K562 (cell line): ENCODE measurements around the gene COQ4. TPM values are rescaled to one million over a fixed set of nuclear protein-coding genes. Genes with fewer than 3 reads are reported as not detected.

Experiments
- BCLAF1 ChIP-seq, 2 experiments: fragments of 450-650 bp in 1 of 2; IDR thresholded peaks; 2 replicates each; pipeline ENCODE4 v1.6.1; 2011 to 2017; ENCODE audit warnings: low read depth in 2 of 2, antibody characterized with exemption in 1 of 2, borderline replicate concordance in 1 of 2, low read length in 1 of 2, mild to moderate bottlenecking in 1 of 2, mixed read lengths in 1 of 2; ENCODE audit not compliant: control insufficient read depth in 1 of 2
- BRF1 ChIP-seq: IDR thresholded peaks from 3 replicates; pipeline ENCODE4 v1.6.1; 2011; ENCODE audit warnings: borderline replicate concordance, mild to moderate bottlenecking; ENCODE audit not compliant: insufficient read length; ENCODE audit errors: extremely low read depth
- CEBPB ChIP-seq: fragments of 450-650 bp; IDR thresholded peaks from 2 replicates; pipeline ENCODE4 v1.6.1; 2016; ENCODE audit warnings: missing genetic modification characterization, missing compliant biosample characterization
- E2F3 ChIP-seq: fragments of 250-450 bp; sonication (Bioruptor Pico); IDR thresholded peaks from 2 replicates; pipeline ENCODE4 v1.4.0; 2020; ENCODE audit warnings: mild to moderate bottlenecking
- EGR1 ChIP-seq: fragments of 450-650 bp; conservative IDR thresholded peaks from 2 replicates; pipeline ENCODE4 v1.6.1; 2017; ENCODE audit warnings: mild to moderate bottlenecking
- EHMT2 ChIP-seq: fragments of 450-650 bp; IDR thresholded peaks from 2 replicates; pipeline ENCODE4 v1.6.1; 2018; ENCODE audit warnings: antibody characterized with exemption
- FOXK2 ChIP-seq, 2 experiments: fragments of 450-650 bp; IDR thresholded peaks in 1 of 2; conservative IDR thresholded peaks in 1 of 2; 2 replicates each; pipeline ENCODE4 v1.6.1; 2016; ENCODE audit warnings: low read depth in 2 of 2, mild to moderate bottlenecking in 1 of 2
- JUN ChIP-seq, 2 experiments: sonication (generic) in 1 of 2; formaldehyde crosslinking in 1 of 2; IDR thresholded peaks; 2 replicates each; pipeline versions ENCODE4 v1.6.1 to v1.8.0; 2012 to 2022; ENCODE audit warnings: borderline replicate concordance in 2 of 2, mild to moderate bottlenecking in 2 of 2, improper control_type of control experiment in 1 of 2, low read depth in 1 of 2, low read length in 1 of 2, missing genetic modification reagents in 1 of 2
- MYBL2 ChIP-seq, 2 experiments: fragments of 450-650 bp in 1 of 2; sonication (generic) in 1 of 2; formaldehyde crosslinking in 1 of 2; IDR thresholded peaks; 2 replicates each; pipeline versions ENCODE4 v1.6.1 to v1.8.1; 2017 to 2022; ENCODE audit warnings: borderline replicate concordance in 1 of 2, inconsistent platforms in 1 of 2, low read depth in 1 of 2, mild to moderate bottlenecking in 1 of 2, missing genetic modification reagents in 1 of 2, moderate library complexity in 1 of 2
- PHF21A ChIP-seq: fragments of 450-650 bp; IDR thresholded peaks from 2 replicates; pipeline ENCODE4 v1.6.1; 2017; ENCODE audit warnings: low read depth, borderline replicate concordance
- SLC30A9 ChIP-seq: fragments of 250-450 bp; sonication (Bioruptor Pico); IDR thresholded peaks from 2 replicates; pipeline ENCODE4 v1.8.0; 2022; ENCODE audit warnings: mild to moderate bottlenecking, moderate library complexity
- STAT5A ChIP-seq: IDR thresholded peaks from 2 replicates; pipeline ENCODE4 v1.6.1; 2012; ENCODE audit warnings: low read length, inconsistent platforms, borderline replicate concordance
- XRCC5 ChIP-seq: fragments of 200-400 bp; formaldehyde crosslinking; IDR thresholded peaks from 2 replicates; pipeline ENCODE4 v1.6.1; 2017; ENCODE audit warnings: low read depth, mild to moderate bottlenecking, low read length
- ZBTB1 ChIP-seq: sonication (generic); formaldehyde crosslinking; IDR thresholded peaks from 2 replicates; pipeline ENCODE4 v1.8.1; 2023; ENCODE audit warnings: missing genetic modification reagents, low read depth, mild to moderate bottlenecking, borderline replicate concordance
- ZC3H11A ChIP-seq: IDR thresholded peaks from 2 replicates; pipeline ENCODE4 v1.6.1; 2012; ENCODE audit warnings: low read depth, low read length, improper control_type of control experiment
- ZKSCAN3 ChIP-seq: fragments of 250-450 bp; sonication (Bioruptor Pico); IDR thresholded peaks from 2 replicates; pipeline ENCODE4 v1.4.0; 2020
- ZNF184 ChIP-seq: sonication (generic); formaldehyde crosslinking; IDR thresholded peaks from 2 replicates; pipeline ENCODE4 v1.5.0; 2020; ENCODE audit warnings: missing genetic modification reagents
- ZNF347 ChIP-seq: fragments of 450-650 bp; formaldehyde crosslinking; IDR thresholded peaks from 2 replicates; pipeline ENCODE4 v1.4.0; 2020; ENCODE audit warnings: low read depth, mild to moderate bottlenecking, moderate library complexity
- ZNF41 ChIP-seq: fragments of 250-450 bp; sonication (Bioruptor Pico); conservative IDR thresholded peaks from 2 replicates; pipeline ENCODE4 v1.4.0; 2020; ENCODE audit warnings: mild to moderate bottlenecking
- ZNF511 ChIP-seq: sonication (generic); formaldehyde crosslinking; IDR thresholded peaks from 2 replicates; pipeline ENCODE4 v1.8.0; 2022; ENCODE audit warnings: mild to moderate bottlenecking, missing genetic modification reagents
- ZNF57 ChIP-seq: fragments of 450-650 bp; formaldehyde crosslinking; IDR thresholded peaks from 2 replicates; pipeline ENCODE4 v1.4.0; 2020; ENCODE audit warnings: mild to moderate bottlenecking, moderate library complexity
- ZNF586 ChIP-seq: fragments of 450-650 bp; formaldehyde crosslinking; conservative IDR thresholded peaks from 2 replicates; pipeline ENCODE4 v1.4.0; 2020; ENCODE audit warnings: mild to moderate bottlenecking, moderate library complexity
- polyA plus RNA-seq, 8 experiments: library from polyadenylated mRNA; depleted of rRNA in 4 of 8; stranded (reverse) in 5 of 8; unstranded in 3 of 8; fragments of >200 nt; fragmentation: Nextera tagmentation in 2 of 8; fragmentation: Illumina TruSeq in 1 of 8; extraction: Ambion mirVana in 2 of 8; extraction: Trizol in 1 of 8; gene quantifications; 2 replicates each; pipeline versions ENCODE4 v1.2.1 to v1.2.3, GENCODE V29; 2011 to 2014; ENCODE audit warnings: inconsistent platforms in 1 of 8, missing spikeins in 1 of 8
- total RNA-seq, 7 experiments: library from RNA; depleted of rRNA in 6 of 7; stranded (reverse); fragments of >200 nt in 6 of 7; fragmentation: Illumina TruSeq in 2 of 7; extraction: Trizol in 2 of 7; gene quantifications; 2 replicates each; pipeline versions ENCODE4 v1.2.1 to v1.2.3, GENCODE V29; 2011 to 2021; ENCODE audit warnings: low replicate concordance in 1 of 7

COQ4 gene
- total and polyA plus RNA-seq, 9 of the 15 experiments (the other 6 are each of a cell fraction or from before 2014, with no cell fraction given), result 9.1 to 135 (median 67.2) TPM

GRCh38 chr9:128339761-128340690 is 17.4 kb downstream of the COQ4 start, which contains the start of gene SLC27A4 (continued):
- no peak; the same call in 1 of the 2 replicates for TF ChIP-seq STAT5A
- TF ChIP-seq ZBTB1 (CRISPR knock-in tag), result no peak
- no peak for TF ChIP-seq ZNF586 (CRISPR knock-in tag)
- no peak; a peak in 1 of 4 replicates for TF ChIP-seq BCLAF1 (IDR thresholded peaks at IDR 0.05; ENCODE audit: borderline replicate concordance in 1 of 2, control insufficient read depth in 1 of 2, low read depth in 2 of 2, low read length in 1 of 2)
- peak; percentile 11; the same call in 1 of the 2 replicates for TF ChIP-seq PHF21A
- no peak for TF ChIP-seq XRCC5
- TF ChIP-seq CEBPB, result peak; percentile 94
- TF ChIP-seq JUN (IDR thresholded peaks at IDR 0.05; ENCODE audit: borderline replicate concordance, low read depth, low read length), result peak; percentile 68; the same call in 1 of the 2 replicates
- TF ChIP-seq JUN (CRISPR knock-in tag; IDR thresholded peaks at IDR 0.05; ENCODE audit: borderline replicate concordance), result no peak
- TF ChIP-seq EGR1, result peak; percentile 60
- TF ChIP-seq ZKSCAN3 (CRISPR knock-in tag), result no peak
- no peak for TF ChIP-seq SLC30A9
- peak; percentile 44; the same call in 1 of the 2 replicates for TF ChIP-seq E2F3 (CRISPR knock-in tag)
- TF ChIP-seq ZNF41 (CRISPR knock-in tag), result peak; percentile 54; the same call in 1 of the 2 replicates
- no peak for TF ChIP-seq BRF1
- TF ChIP-seq ZNF57, result no peak
- TF ChIP-seq ZNF184 (CRISPR knock-in tag), result no peak
- TF ChIP-seq ZC3H11A, result no peak; the same call in 1 of the 2 replicates
- no peak for TF ChIP-seq ZNF511
- no peak for TF ChIP-seq ZNF347 (CRISPR knock-in tag)
- TF ChIP-seq EHMT2, result no peak
- no peak for TF ChIP-seq MYBL2 (IDR thresholded peaks at IDR 0.05; ENCODE audit: low read depth)
- no peak for TF ChIP-seq MYBL2 (CRISPR knock-in tag; IDR thresholded peaks at IDR 0.05; ENCODE audit: borderline replicate concordance)
- TF ChIP-seq FOXK2 (conservative IDR thresholded peaks at IDR 0.05 in 1 of 2, IDR thresholded peaks at IDR 0.05 in 1 of 2; ENCODE audit: low read depth in 2 of 2), result no peak; a peak in 2 of 4 replicates
